Ureter (tissue), 1 donor: ENCODE results near the gene MRPL57. TPM values are rescaled to one million over a fixed set of nuclear protein-coding genes. Genes with fewer than 3 reads are reported as not detected.
"Not testable (repeated sequence)": the region's sequence is repeated elsewhere in the genome, so short reads cannot be mapped to it uniquely, and the experiment has no call there.

Experiments used
- DNase-seq: peaks from one replicate; pipeline ENCODE4 v3.0.0-alpha.2; 2020; ENCODE audit warnings: low spot score
- total RNA-seq: library from RNA; stranded (reverse); gene quantifications from one replicate; pipeline ENCODE4 v1.2.4, GENCODE V29; 2023
- donor health status: DM: yes; HTN: yes; CAD: no.

Gene MRPL57
- total RNA-seq = 15.5 TPM

GRCh38 chr13:21176215-21176981, at the start of gene MRPL57, which contains the start of gene SKA3:
MRPL57 (plus strand) TSS chr13:21176658; CDS start chr13:21176917, 259 bp downstream.
SKA3 (minus strand) TSS chr13:21176552; CDS start chr13:21176477, 75 bp downstream.
- DNase-seq = peak; percentile 92

- DNase-seq = no peak
Measured at GRCh38 chr13:21130116-21130515, 46.3 kb upstream of the MRPL57 start.

GRCh38 chr13:21133077-21133476, 43.4 kb upstream of the MRPL57 start:
- DNase-seq = no peak

DNA sequence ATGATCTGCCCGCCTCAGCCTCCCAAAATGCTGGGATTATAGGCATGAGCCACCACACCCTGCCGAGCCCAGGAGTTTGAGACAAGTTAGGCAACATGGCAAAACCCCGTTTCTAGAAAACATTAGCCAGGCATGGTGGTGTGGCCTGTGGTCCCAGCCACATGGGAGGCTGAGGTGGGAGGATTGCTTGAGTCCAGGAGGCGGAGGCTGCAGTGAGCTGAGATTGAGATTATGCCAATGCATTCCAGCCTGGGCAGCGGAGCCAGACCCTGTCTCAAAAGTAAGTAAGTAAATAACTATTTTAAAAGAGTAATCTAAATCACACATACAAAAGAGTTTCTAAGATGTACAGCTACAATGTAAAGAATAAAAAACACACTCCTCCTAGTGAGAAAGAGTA, 42.0 kb upstream of the MRPL57 start:
- no peak for DNase-seq

DNA sequence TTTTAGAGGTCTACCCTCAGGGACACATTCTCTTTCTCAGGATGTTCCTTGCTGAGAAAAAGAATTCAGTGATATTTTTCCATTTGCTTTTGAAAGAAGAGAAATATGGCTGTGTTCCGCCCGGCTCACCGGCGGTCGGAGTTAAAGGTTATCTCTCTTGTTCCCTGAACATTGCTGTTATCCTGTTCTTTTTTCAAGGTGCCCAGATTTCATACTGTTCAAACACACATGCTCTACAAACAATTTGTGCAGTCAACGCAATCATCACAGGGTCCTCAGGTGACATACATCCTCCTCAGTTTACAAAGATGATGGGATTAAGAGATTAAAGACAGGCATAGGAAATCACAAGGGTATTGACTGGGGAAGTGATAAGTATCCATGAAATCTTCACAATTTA, 40.6 kb upstream of the MRPL57 start:
- not testable (repeated sequence) for DNase-seq

GRCh38 chr13:21137696-21138095, 38.8 kb upstream of the MRPL57 start:
- no peak for DNase-seq

DNA sequence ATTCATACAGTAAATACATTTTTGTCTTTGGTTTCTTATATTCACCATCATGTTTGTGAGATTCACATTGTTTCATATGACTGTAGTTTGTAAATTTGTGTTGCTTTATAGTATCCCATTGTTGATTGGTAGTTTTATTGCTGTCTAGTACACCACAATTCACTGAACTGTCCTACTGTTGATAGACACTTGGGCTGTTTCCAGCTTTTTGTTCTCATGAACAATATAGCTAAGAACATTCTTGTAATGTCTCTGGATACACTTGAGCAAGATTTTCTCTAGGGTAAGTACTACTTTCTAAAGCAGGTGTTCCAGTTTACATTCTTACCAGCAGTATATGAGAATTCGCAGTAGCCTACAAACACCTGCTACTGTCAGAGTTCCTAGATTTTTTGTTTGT, 37.9 kb upstream of the MRPL57 start:
- DNase-seq = no peak

GRCh38 chr13:21139374-21139773, 37.1 kb upstream of the MRPL57 start:
- DNase-seq = no peak

DNA sequence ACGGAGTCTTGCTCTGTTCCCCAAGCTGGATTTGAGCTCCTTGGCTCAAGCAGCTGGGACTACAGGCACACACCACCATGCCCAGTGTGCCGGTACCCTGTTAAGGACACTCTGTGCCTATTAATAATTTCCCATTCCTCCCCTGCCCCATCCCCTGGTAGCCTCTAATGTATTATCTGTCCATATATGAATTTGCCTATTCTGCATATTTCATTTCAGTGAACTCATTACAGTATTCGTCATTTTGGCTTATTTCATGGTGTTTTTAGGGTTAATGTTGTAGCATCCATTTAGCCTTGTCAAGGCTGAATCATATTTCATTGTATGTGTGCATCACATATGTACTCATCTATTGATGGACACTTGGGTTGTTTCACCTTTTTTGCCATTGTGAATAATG, 33.7 kb upstream of the MRPL57 start:
- DNase-seq = no peak

DNA sequence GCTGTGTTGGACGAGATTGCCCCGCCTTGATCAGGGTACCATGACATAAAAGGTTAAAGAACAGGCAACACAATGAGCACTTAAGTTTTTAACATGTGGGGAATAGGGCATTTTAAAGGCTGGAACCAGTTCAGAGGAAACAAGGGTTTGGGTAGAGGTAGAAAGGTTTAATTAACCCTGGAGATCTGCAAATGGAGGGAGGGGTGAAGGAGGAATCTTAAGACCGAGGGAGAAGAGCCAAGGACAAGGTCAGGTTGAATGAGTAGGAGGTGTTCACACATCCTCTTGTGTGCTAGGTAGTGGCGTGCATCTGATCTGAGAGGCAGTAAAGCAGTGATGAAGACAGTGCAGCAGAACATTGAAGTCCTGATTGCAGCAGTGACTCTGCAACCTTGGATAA, 28.6 kb upstream of the MRPL57 start:
- no peak for DNase-seq

DNA sequence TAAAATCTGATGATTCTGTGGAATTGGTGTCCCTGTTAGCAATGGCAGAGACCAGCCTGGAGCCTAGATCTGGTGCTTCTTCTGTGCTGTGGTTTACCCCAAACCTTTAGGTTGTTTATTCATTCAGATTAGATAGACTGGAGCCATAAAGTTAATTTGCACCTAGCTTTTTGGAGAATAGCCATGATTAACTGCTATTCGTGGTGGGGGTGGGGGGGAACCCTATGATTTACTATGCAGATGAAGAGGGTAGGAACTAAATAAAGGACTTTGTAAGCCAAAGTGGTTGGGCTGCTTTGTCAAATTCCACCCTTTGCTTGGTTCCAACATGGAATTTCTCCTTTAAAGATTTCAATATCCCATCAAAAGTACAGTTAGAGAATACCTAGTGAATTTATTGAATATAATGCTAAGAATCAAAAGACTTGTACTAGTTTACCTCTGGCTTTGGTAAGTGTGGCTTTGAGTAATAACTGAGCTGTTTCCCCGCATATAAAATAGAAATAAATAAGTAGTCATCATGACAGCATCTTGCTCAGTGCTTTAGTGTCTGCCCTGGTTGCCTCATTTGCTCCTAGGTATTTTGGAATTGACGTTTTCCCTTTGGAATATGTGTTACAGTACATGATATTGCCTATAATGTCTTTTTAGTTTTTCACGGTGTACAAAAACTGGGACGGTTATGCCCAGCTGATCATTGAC, 27.8 kb upstream of the MRPL57 start:
- no peak for DNase-seq

GRCh38 chr13:21149568-21149967, 26.9 kb upstream of the MRPL57 start:
- DNase-seq = no peak

- DNase-seq = no peak
Measured at GRCh38 chr13:21150013-21150412, 26.4 kb upstream of the MRPL57 start.

- no peak for DNase-seq
Measured at GRCh38 chr13:21152251-21152899, 24.1 kb upstream of the MRPL57 start.

- no peak for DNase-seq
Measured at GRCh38 chr13:21164631-21165030, 11.8 kb upstream of the MRPL57 start.

- DNase-seq = not testable (repeated sequence)
Measured at GRCh38 chr13:21165606-21166005, 10.9 kb upstream of the MRPL57 start.

GRCh38 chr13:21171420-21171819, 5.0 kb upstream of the MRPL57 start:
- DNase-seq = no peak

DNA sequence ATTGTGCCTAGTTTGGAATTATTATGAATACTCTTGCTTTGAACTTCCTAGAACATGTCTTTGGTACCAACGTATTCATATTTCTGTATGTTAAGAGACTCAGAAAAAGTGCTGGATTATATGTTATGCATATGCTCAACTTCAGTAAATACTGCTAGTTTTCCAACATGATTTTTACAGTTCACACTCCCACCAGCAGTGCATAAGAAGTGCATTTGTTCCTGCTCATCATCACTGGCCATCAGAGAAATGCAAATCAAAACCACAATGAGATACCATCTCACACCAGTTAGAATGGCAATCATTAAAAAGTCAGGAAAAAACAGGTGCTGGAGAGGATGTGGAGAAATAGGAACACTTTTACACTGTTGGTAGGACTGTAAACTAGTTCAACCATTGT, 2.7 kb upstream of the MRPL57 start:
- DNase-seq = not testable (repeated sequence)

DNA sequence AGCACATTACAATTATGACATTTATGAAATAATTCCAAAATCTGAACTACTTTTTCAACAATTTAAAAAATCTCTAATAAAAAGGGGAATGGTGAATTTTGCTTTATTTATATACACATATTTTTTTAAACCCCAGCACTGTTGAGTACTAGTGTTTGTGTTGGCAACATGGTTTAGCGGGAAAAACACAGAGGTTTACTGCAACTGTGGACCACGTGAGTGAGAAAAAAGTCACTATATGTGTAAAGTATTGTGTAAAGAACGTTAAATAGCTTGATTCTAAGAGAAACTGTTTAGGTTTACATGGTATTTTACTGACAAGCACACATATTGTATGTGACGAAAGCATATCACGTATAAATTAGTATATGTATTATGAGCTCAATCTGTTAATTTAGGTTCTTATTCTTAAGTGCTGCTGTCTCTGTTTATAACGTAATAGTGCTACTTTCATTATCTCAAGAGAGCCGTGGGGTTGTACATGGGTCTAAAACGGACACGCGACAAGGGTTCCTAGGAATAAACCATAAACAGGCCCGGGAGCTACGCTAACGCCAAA, 723 bp upstream of the MRPL57 start:
- no peak for DNase-seq

DNA sequence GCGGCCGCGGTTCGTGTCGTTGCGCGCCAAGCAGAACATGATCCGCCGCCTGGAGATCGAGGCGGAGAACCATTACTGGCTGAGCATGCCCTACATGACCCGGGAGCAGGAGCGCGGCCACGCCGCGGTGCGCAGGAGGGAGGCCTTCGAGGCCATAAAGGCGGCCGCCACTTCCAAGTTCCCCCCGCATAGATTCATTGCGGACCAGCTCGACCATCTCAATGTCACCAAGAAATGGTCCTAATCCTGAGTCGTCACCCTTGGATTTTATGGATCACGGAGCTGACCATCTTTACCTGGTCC, 475 bp downstream of the MRPL57 start:
- DNase-seq = no peak

DNA sequence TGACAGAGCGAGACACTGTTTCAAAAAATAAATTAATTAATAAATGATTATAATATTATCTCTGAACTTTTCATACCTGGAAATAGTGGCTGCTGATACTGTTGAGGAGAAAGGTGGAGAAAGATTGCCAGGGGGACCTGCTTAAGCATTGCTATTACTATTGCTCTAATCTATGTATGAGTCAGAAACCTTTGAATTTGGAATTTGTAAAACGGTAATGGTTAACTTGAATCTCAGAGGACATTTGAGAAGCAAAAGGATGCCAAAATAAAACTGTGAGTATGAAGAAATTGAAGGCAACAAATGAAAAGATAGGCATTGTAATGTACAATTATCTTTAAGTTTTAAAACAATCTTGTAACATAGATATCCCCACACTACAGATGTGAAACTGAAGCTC, 5.2 kb downstream of the MRPL57 start:
- no peak for DNase-seq

- not testable (repeated sequence) for DNase-seq
Measured at GRCh38 chr13:21186410-21186809, 10.0 kb downstream of the MRPL57 start.

DNA sequence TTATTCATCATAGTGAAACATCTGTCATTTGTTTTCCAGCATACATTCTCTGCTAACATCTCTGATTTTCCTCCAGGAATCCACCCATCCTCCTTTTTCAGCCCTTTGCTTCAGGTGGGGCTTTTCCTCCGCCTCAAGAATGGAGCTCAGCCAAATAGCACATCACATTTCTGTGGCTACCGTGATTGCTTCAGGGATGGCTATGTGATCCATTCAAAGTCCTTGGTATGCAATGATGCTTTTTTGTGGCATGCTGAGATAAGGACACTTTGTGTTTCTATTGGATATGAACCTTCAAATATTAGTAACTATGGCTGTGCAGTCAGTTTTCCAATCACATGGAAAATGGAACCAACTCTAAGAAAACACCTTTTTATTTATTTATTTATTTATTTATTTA, 18.3 kb downstream of the MRPL57 start:
- not testable (repeated sequence) for DNase-seq
